Erythroblast (primary cell): ENCODE results near the gene ALPG.

Experiments
- GATA1 ChIP-seq: IDR thresholded peaks from 2 replicates; pipeline ENCODE4 v1.6.1; 2011; ENCODE audit warnings: low read depth, mild to moderate bottlenecking, control low read depth, low read length, moderate library complexity
- POLR2A ChIP-seq: IDR thresholded peaks from 2 replicates; pipeline ENCODE4 v1.6.1; 2011; ENCODE audit warnings: mild to moderate bottlenecking, low read length

DNA sequence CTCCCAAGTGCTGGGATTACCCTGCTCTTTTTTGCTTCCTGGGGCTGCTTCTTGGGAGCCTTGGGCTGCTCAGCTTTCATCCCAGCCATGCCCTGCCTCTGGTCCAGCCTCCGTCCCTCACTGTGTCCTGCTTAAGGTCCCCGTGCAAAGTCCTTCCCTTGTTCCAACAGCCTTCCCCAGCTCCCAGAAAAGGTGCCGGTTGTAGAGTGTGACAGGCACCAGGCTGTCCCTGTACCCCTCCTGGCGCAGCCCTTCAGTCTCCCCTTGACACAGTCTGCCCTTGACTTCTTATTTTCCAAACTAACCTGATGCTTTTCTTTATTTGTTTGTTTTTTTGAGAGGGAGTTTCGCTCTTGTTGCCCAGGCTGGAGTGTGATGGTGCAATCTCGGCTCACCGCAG is 29.2 kb downstream of the ALPG start:
- TF ChIP-seq POLR2A (no peak), GATA1 (no peak)
